ENCODE data around the gene BOD1L2. TPM values are rescaled to one million over a fixed set of nuclear protein-coding genes. Genes with fewer than 3 reads are reported as not detected.

The BOD1L2 gene
- total RNA-seq, 1 experiment from 2014 or later, result not detected

- Mint-ChIP-seq H3K4me3 (ENCODE audit: low read depth, unreplicated experiment) (no peak overlapping the region), H3K4me1 (ENCODE audit: low read depth, unreplicated experiment) (peaks cover 18% of the 10 kb centered on the region), H3K27ac (ENCODE audit: unreplicated experiment) (peak overlapping the region; percentile 42), H3K27me3 (ENCODE audit: unreplicated experiment) (no peaks in the 10 kb centered on the region), H3K36me3 (ENCODE audit: insufficient read depth, unreplicated experiment) (no peaks in the 10 kb centered on the region), H3K9me3 (ENCODE audit: low read depth, unreplicated experiment) (peaks cover 3% of the 10 kb centered on the region)
- no TSS peak for BruUV-seq (replicated peaks)
- intact Hi-C loops (cut with micrococcal nuclease; ENCODE audit: unreplicated experiment), result no loop called here
- CTCF ChIA-PET, result no interaction called here
- TF ChIP-seq, protein P1, sequence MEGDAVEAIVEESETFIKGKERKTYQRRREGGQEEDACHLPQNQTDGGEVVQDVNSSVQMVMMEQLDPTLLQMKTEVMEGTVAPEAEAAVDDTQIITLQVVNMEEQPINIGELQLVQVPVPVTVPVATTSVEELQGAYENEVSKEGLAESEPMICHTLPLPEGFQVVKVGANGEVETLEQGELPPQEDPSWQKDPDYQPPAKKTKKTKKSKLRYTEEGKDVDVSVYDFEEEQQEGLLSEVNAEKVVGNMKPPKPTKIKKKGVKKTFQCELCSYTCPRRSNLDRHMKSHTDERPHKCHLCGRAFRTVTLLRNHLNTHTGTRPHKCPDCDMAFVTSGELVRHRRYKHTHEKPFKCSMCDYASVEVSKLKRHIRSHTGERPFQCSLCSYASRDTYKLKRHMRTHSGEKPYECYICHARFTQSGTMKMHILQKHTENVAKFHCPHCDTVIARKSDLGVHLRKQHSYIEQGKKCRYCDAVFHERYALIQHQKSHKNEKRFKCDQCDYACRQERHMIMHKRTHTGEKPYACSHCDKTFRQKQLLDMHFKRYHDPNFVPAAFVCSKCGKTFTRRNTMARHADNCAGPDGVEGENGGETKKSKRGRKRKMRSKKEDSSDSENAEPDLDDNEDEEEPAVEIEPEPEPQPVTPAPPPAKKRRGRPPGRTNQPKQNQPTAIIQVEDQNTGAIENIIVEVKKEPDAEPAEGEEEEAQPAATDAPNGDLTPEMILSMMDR (IDR thresholded peaks at IDR 0.05; ENCODE audit: unreplicated experiment), result no peak
- no peak for DNase-seq
Observed at GRCh38 chr18:57167617-57168308, 20.9 kb downstream of the BOD1L2 start.

GRCh38 chr18:57171026-57171425 is 24.1 kb downstream of the BOD1L2 start:
- CTCF ChIA-PET, result no interaction called here
- no peak for DNase-seq
- no peaks in the 10 kb centered on the region for H3K27me3 Mint-ChIP-seq (ENCODE audit: unreplicated experiment)
- H3K4me1 Mint-ChIP-seq (ENCODE audit: low read depth, unreplicated experiment), result peaks cover 15% of the 10 kb centered on the region
- no TSS peak for BruUV-seq (replicated peaks)
- no peaks in the 10 kb centered on the region for H3K36me3 Mint-ChIP-seq (ENCODE audit: insufficient read depth, unreplicated experiment)
- no peak overlapping the region for H3K27ac Mint-ChIP-seq (ENCODE audit: unreplicated experiment)
- TF ChIP-seq, protein P1 (IDR thresholded peaks at IDR 0.05; ENCODE audit: unreplicated experiment), result no peak
- H3K4me3 Mint-ChIP-seq (ENCODE audit: low read depth, unreplicated experiment), result no peak overlapping the region
- intact Hi-C loops (cut with micrococcal nuclease; ENCODE audit: unreplicated experiment), result no loop called here
- H3K9me3 Mint-ChIP-seq (ENCODE audit: low read depth, unreplicated experiment), result peaks cover 3% of the 10 kb centered on the region

GRCh38 chr18:57175532-57175931 is 28.6 kb downstream of the BOD1L2 start:
- CTCF ChIA-PET, result no interaction called here
- no peaks in the 10 kb centered on the region for H3K36me3 Mint-ChIP-seq (ENCODE audit: insufficient read depth, unreplicated experiment)
- TF ChIP-seq, protein P1 (IDR thresholded peaks at IDR 0.05; ENCODE audit: unreplicated experiment), result no peak
- no TSS peak for BruUV-seq (replicated peaks)
- H3K4me3 Mint-ChIP-seq (ENCODE audit: low read depth, unreplicated experiment), result no peak overlapping the region
- H3K9me3 Mint-ChIP-seq (ENCODE audit: low read depth, unreplicated experiment), result peaks cover 8% of the 10 kb centered on the region
- peaks cover 6% of the 10 kb centered on the region for H3K4me1 Mint-ChIP-seq (ENCODE audit: low read depth, unreplicated experiment)
- H3K27me3 Mint-ChIP-seq (ENCODE audit: unreplicated experiment), result no peaks in the 10 kb centered on the region
- H3K27ac Mint-ChIP-seq (ENCODE audit: unreplicated experiment), result no peak overlapping the region
- no peak for DNase-seq
- intact Hi-C loops (cut with micrococcal nuclease; ENCODE audit: unreplicated experiment), result no loop called here

DNA sequence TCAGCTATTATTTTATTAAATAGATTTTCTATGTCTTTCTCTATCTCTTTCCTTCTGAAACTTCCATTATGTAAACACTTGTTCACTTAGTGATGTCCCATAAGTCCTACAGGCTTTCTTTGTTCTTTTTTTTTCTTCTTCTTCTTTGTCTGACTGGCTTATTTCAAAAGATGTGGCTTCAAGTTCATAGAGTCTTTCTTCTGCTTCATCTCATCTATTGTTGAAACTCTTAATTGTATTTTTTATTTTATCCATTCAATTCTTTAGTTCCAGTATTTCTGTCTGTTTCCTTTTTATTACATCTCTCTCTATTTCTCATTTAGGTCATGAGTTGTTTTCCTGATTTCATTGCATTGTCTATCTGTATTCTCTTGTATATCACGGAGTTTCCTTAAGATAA is 38.5 kb downstream of the BOD1L2 start:
- no peaks in the 10 kb centered on the region for H3K36me3 Mint-ChIP-seq (ENCODE audit: insufficient read depth, unreplicated experiment)
- peaks cover 18% of the 10 kb centered on the region for H3K9me3 Mint-ChIP-seq (ENCODE audit: low read depth, unreplicated experiment)
- TF ChIP-seq, protein P1 (IDR thresholded peaks at IDR 0.05; ENCODE audit: unreplicated experiment), result no peak
- no peaks in the 10 kb centered on the region for H3K4me1 Mint-ChIP-seq (ENCODE audit: low read depth, unreplicated experiment)
- no peaks in the 10 kb centered on the region for H3K27me3 Mint-ChIP-seq (ENCODE audit: unreplicated experiment)
- no peak overlapping the region for H3K27ac Mint-ChIP-seq (ENCODE audit: unreplicated experiment)
- intact Hi-C loops (cut with micrococcal nuclease; ENCODE audit: unreplicated experiment), result no loop called here
- no peak overlapping the region for H3K4me3 Mint-ChIP-seq (ENCODE audit: low read depth, unreplicated experiment)
- DNase-seq, result no peak
- no TSS peak for BruUV-seq (replicated peaks)
- CTCF ChIA-PET, result no interaction called here
